Measurements from ENCODE around the gene RFX4.
"Not testable (repeated sequence)": the region's sequence is repeated elsewhere in the genome, so short reads cannot be mapped to it uniquely, and the experiment has no call there.

Gene RFX4

DNA sequence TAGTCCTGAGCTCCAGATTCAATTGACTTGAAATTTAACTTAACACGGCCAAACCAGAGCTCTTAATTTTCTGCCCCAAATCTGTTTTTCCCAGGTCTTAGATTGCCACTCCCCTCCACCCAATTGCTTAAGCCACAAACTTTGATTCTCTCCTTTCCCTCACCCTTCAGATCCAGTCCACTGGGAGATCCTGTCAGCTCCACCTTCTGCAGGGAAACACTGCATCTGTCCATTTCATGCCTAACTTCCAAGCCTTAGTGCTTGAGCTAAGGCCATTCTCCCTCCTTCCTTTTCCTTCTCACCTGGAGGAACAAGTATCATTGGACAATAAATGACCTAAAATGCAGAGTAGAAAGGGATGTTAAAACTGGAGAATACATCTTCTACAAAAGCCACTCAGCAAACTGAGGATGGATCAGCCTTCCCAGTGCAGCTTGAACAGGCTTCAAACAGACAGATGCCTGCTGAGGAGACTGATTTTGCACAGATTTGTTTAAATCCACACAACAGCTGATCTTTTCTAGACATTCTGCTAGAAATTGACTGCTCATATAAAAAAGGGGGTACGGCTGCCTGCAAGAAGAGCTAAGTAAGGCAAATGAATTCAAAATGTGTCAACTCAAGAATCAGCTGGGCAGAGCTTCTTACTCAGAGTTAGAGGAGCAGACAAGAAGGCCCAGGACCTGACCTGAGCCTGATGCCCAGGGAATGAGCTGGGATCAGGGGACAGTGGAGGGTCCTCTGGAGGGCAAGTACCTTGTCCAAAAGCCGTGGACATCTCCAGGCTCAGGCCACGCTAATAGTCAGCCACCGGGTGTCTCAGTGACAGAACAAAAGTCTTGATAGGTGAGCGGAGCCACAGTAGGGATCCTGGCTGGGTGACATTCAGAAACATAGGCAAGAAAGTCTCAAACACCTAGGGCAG, 110.4 kb downstream of the RFX4 start:
- no peak for DNase-seq (ENCODE audit: low read depth)

DNA sequence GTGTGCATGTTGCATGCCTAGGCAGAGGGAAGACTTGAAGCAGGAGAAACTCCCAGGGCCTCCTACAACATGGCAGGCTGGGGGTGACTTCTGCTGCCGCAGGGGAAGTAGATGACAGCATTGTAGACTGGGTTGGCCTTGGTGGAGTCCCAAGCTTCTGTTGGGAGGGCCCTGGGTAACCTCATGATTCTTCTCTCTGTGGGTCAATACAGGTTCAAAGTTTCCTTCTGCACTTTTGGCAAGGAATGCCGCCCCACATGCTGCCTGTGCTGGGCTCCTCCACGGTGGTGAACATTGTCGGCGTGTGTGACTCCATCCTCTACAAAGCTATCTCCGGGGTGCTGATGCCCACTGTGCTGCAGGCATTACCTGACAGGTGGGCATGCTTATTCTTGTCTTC, 113.3 kb downstream of the RFX4 start:
- no peak for DNase-seq (ENCODE audit: low read depth)

- DNase-seq (ENCODE audit: low read depth): no peak
These were observed 114.0 kb downstream of the RFX4 start for GRCh38 chr12:106696681-106697417.

GRCh38 chr12:106704081-106704480, 121.3 kb downstream of the RFX4 start:
- DNase-seq (ENCODE audit: low read depth): no peak

- DNase-seq (ENCODE audit: low read depth): no peak
These were observed 123.2 kb downstream of the RFX4 start for GRCh38 chr12:106705971-106706370.

- no peak for DNase-seq (ENCODE audit: low read depth)
These were observed 126.3 kb downstream of the RFX4 start for GRCh38 chr12:106709068-106709511.

DNA sequence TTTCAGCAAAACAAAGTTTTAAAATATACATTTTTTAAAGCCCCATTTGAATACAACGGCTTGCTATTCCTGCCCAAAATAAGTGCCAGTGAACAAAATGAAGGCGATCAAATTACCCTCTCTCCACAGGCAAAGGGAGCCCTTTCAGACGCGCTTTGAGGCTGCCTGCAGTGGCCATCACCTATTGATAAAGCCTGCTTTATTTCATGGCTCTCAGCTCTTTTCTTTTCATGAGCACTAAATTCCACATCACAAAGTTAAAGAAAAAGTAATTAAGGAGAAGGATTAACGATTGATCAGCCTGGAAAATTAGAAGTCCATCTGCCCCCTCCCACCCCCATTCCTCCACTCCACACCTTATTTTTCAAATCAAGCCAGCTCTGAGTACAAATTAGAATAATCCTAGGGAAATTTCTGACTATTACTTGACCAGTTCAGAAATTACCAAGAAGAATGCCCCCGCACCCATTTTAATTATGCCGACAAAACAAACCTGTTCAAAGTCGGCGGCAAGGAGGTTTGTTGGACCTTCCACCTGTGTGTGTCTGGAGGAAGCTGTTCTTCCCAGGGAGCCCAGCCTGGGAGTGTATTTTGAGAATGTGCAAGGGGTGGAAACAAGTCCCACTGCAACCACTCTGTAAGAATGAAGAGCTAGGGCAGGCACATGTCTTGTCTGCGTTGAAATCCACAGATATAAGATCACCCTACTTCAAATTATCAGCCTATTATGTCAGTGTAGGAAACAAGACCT, 127.5 kb downstream of the RFX4 start:
- no peak for DNase-seq (ENCODE audit: low read depth)

- no peak for DNase-seq (ENCODE audit: low read depth)
These were observed 128.5 kb downstream of the RFX4 start for GRCh38 chr12:106711316-106711715.

DNA sequence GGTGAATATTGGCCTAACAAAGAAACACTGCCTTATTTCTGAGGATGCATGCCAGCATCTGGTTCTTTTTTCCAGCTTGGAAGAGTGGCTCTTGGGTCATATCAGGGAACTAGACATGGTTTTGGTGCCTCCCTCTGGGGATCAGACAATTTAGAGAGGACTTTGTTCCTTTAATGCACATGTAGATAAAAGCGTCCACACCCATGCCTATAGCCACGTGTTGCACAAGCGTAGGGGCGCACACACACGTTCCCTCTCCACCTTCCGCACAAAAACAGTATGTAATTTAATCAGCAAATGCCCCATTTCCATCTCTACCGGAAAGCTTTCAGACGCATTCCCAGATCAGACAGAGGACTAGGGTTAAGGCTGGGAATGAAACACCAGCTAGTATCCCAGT, 130.0 kb downstream of the RFX4 start:
- no peak for DNase-seq (ENCODE audit: low read depth)

DNA sequence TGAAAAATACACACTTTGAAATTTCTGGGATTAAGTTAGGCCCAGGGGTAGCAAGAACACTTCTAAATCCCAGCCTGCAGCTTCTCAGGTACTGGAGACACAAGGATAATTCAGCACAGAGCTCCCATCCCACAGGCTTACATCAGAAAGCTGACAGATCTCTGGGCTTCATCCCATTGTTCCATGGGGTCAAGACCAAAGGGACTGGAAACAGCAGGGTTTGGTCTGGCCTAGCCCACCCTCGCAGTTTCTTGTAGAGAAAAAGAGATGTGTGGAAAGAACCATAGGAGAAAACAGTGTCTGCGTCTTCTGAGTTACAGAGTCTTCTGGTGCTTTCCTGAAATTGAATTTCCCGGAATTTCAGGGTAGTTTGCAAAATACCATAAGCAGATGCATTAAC, 132.1 kb downstream of the RFX4 start:
- no peak for DNase-seq (ENCODE audit: low read depth)

DNA sequence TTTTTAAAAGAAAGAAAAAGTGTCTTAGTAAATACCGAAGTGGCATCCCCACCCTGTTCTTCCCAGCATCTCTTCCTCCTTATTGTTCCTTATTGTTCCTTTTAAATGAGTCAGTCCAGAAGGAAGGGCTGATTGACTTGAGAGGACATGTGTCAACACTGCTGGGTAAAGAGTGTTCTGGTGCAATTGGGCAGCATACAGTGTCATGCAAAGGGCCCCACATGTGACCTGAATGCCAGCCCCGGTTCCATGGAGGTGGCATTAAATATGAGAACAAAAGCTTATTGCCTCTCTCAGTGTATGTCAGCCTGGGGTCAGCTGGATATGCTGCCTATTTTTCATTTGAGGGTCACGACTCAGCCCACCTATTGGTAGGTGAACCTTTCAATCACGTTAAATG, 132.8 kb downstream of the RFX4 start:
- DNase-seq (ENCODE audit: low read depth): no peak

GRCh38 chr12:106717673-106718072, 134.9 kb downstream of the RFX4 start:
- DNase-seq (ENCODE audit: low read depth): no peak

DNA sequence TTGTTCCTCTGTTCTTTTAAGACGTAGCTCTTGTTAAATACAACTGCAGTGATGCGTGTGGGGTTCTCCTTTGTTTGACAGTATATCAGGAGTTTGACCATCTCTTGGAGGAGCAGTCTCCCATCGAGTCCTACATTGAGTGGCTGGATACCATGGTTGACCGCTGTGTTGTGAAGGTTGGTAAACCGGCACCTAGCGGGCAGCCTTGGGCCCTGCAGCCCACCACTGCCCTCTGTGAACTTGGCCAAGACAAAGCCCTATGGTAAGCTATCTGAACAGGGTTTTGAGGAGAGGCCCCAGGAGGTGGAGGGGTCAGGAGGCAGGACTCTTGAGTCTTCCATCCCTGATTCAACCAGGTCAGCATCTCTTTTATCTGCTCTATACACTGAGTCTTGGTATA, 137.1 kb downstream of the RFX4 start:
- no peak for DNase-seq (ENCODE audit: low read depth)

- DNase-seq (ENCODE audit: low read depth): no peak
These were observed 137.9 kb downstream of the RFX4 start for GRCh38 chr12:106720696-106721095.

GRCh38 chr12:106721915-106722314, 139.1 kb downstream of the RFX4 start:
- no peak for DNase-seq (ENCODE audit: low read depth)

DNA sequence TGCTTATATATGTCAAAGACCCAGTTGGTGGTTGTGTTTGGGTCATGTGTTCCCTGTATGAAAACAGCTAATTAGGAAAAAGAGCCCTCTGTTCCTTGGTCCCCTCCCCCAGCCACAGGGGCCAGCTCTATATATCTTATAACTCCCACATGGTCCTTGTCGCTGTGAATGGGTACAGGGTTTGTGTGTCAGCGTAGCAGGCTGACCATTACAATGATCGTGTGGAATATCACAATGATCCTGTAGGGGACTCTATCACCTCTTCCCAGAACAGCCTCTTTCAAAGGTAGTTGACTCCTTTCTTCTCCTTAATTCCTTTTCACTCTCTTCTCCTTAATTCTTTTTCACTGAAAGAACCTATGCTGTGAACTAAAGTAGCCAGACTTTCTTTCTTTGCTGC, 140.0 kb downstream of the RFX4 start:
- DNase-seq (ENCODE audit: low read depth): no peak

- no peak for DNase-seq (ENCODE audit: low read depth)
These were observed 140.6 kb downstream of the RFX4 start for GRCh38 chr12:106723416-106723815.

DNA sequence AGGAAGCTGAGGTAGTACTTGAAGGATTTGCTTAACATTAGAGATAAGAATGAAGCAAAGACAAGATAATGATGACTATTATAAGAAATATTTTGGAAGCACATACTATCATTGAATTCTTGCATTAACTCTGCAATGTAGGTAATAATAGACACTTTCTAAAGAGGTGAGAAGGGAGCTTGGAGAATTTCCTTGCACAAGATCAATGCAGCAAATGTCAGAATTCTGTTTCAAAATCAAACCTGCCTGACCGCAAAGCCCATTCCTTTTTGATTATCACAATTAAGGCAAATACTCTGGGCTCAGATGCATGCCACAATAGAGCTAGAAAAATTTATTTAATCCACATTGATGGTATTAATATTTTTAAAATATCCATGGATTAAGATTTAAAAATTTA, 141.3 kb downstream of the RFX4 start:
- no peak for DNase-seq (ENCODE audit: low read depth)

DNA sequence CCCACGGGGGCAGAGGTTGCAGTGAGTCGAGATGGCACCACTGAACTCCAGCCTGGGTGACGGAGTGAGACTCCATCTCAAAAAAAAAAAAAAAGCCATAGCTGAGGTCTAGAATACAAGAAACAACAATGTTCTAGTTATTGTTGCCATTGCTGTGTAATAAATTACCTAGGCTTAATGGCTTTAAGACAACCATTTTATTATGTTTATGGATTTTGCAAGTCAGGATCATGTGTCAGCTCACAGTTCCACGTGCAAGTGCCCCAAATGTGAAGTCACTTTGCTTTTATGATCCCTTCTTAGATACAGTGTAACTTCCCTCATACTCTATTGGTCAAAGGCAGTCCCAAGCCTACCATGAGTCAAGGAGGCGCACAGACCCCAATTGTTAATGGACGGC, 142.1 kb downstream of the RFX4 start:
- DNase-seq (ENCODE audit: low read depth): no peak

DNA sequence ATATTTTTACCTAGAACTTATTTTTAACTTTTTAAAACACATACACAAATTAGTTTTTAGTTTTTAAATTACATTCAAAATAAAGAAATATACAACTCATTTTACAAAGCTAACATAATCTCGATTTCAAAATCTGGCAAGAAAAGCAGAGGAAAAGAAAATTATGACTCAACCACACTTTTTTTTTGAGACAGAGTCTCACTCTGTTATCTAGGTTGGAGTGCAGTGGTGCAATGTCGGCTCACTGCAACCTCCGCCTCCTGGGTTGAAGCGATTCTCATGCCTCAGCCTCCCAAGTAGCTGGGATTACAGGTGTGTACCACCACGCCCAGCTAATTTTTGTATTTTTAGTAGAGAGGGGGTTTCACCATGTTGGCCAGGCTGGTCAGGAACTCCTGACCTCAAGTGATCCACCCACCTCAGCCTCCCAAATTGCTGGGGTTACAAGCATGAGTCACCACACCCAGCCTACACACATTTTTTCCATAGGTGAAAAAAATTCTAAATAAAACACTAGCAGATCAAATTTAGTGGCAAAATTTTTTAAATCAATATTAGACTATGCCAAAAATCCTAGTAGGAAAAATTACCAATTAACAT, 143.9 kb downstream of the RFX4 start:
- DNase-seq (ENCODE audit: low read depth): not testable (repeated sequence)

DNA sequence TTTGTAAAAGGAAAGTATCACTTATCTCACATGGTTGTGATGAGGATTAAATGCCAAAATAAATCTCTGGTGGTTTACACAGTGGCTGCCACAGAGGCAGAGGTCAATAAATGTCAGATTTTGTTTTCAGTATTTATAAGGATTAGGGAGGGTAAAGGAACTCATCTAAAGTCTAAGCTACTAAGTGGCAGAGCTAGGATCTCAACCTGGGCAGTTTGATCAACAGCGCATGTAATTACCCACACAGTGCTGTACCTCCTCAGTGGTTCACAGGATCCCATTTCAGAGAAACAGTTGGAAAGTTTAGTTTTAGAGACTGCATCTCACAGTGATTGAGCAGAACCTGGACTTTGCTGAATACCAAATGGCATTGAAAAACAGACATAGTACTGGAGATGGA, 146.8 kb downstream of the RFX4 start:
- no peak for DNase-seq (ENCODE audit: low read depth)

GRCh38 chr12:106732890-106733289, 150.1 kb downstream of the RFX4 start:
- DNase-seq (ENCODE audit: low read depth): no peak

All from HS-27A (cell line).